ENCODE results near the gene OBSL1.

The OBSL1 gene

DNA sequence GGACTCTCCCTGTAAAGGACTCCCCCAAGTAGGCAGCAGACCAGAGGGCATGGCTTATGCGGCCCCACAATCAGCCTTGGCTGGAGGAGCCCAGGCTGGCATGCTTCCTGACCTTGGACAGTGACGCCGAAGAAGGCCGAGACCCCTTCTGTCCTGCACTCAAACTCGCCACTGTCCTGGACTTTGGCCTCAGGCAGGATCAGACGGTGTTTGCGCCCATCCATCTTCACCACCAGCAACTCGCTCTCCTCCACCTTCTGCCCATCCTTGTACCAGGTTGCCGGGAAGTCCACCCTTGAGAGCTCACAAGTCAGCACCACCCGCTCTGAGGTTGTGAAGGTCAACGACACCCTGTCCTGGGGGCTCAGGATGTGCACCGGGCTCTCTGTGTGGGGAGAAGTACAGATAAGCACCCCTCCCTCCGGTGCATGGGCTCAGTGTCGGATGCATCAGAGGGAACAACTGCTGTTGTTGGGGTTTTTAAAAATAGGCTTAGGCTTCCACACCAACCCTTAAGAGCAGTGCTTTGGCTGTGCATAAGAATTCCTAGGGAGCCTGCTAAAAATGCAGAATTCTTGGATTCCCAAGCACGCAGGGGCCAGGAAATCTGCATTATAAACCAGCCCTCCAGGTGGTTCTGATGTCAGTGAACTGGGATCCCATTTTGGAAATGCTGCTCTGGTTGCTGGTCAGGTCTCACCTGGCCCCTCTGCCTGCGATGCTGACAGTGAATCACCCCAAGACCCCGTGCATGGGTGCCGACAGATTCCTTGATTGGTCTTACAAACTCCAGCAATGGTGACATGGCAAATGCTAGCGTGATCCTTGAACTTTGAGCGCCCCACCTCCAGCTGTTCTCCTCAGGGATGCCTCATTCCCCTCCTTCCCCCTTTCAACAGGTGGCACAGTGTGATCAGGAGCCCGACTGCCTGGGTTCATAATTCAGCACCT, 5.9 kb downstream of the OBSL1 start:
- peak; percentile 34 for DNase-seq (ENCODE audit: low spot score)

DNA sequence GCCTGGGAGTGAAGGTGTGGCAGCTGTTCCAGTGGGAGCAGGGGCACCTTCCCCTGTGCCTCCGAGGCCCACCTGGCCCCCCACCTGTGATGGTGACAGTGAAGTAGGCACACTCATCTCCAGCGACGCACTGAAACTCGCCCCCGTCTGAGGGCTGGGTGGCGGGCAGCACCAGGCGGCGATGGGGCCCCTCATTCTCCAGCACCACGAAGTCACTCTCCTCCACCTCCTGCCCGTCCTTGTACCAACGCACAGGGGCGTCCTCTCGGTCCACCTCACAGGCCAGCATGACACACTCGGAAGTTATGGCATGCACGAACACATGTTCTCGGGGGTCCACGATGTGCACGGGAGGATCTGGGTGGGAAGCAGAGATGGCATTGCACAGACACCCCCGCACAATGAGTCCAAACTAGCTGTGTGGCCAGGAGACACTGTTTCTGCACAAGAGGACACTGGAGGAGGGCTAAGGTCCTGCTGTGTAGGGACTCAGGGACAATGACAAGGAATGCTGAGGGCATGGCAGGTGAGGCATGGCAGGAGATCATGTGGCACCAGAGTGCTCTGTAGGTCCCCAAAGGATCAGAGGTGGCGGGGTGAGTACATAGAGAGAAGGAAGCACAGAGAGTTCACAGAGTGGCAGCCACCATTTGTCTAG, 7.9 kb downstream of the OBSL1 start:
- DNase-seq (ENCODE audit: low spot score): no peak

DNA sequence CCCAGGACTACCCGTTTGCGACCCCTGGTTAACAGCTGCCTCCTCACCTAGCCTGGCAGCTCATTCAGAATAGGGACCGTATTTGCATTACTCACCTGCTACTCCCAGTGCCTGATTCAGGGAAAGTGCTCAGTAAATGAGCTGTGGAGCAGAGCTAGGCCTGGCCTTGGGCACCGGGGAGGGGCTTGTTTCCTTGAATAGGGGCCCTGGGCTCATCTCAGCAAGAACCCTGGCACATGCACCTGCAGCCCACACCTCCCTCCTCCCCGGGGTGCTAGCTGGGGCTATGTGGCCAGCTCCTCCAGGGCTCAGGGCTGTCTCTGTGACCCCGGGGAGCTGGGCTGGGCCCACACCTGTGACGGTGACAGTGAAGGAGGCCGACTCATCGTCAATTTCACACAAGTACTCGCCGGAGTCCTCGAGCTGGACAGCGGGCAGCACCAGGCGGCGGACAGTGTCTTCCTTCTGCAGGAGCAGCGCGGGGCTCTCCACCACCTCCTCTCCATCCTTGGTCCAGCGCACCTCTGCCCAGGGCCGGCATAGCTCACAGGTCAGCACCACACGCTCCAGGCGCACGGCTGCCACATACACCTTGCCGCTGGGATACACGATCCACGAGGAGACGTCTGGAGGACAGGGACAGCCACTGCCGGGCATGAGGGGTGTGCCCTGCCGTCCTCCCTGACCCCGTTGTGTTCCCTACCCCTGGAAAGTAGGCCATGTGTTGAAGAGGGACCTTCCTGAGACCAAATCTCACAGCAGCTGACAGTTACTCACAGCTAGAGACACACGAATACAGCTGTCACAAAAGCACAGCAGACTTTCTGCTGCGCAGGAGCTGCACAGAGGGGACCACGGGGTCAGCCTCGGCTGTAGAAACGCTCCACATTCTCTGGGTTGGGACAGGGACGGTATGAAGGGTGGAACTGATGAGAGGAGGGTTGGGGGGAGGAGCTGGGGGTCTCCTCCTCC, 9.0 kb downstream of the OBSL1 start:
- DNase-seq (ENCODE audit: low spot score): no peak

DNA sequence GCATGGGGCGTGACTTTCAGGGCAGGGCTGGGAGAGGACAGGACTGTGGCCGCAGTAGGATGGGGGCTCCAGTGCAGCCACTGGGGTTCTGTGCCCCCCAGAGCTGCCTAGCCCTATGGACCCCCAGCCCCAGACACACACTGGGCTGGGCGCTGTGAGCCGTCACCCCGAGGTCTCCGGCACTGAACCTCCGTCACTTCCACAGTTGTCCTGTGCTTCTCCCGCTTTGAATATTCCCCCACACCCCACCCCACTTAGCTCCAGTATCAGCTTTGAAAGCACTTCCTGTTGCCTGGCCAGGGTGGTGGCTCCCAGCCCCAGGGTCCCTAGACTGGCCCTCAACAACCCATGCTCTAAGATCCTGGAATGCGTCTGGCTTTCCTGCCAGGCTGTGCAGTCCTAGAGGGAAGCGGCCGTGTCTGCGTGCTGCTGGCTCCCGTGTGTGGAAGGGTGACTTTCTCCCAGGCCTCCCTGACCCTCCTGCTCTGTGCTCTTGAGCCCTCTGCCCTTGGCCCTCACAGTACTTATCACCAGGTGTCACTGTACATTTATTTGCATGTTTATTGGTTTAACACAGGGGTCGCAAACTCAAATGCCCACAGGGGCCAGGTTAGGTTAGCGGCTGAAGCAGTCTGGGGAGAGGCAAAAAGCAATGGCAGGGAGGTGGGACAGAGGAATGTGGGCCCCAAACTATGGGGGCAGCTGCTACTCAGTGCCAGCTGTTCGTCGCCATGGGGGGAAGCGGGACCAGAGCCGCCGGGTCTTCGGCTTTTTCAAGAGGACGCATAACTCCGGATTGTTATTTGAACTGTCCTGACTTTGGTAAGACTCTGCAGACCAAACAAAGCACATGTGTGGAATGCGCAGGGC, 9.9 kb downstream of the OBSL1 start:
- DNase-seq (ENCODE audit: low spot score): no peak

DNA sequence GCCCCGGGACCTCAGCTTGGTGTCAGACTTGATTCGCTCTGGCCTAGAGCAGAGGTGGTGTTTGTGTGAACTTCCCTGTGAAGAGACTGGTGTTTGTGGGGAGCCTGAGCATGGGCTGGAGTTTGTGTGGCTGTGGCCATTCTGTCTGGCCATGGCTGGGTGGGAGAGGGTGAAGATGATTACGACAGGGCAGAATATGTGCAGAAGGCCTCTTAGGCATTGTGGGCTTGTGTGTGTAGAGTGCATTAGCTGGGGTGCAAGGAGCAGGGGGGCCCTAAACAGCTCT, 10.5 kb downstream of the OBSL1 start:
- DNase-seq (ENCODE audit: low spot score): no peak

DNA sequence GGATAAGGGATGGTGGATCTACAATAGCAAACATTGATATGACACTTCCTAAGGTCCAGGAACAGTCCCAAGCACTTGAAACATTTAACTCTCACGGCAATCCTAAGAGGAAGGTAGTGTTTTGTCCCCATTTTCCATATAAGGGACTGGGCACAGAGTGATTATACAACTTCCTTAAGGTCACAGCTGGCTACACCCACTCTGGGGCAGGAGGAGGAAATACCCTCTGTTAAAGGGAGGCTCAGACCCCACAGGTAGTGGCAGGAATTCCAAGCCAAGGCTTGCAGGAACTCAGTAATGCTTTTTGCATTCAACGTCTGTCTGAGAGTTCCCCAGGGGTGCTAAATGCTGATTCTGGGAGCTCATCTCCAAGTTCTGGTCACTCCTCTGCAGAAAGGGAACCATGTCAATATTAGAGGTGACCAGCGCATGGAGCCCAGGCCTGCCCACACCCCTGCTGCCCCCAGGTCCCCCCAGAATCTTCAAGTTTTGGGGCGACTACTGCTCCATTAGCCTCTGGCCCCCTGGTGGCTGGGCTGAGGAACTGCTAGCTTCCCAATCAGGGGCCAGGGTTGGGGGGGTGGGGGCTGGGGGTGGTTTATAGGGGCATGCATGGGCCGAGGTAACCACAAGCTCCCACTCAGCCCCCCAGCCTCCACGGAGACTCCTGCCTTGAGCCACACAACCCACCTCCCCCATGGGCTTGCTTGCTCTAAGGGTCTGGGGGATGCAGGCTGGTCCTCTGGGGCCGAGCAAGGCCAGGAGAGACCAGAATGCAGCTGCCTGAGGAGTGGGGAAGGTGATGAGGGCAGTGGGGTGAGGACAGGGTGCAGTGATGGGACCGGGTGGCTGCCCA, 11.1 kb downstream of the OBSL1 start:
- DNase-seq (ENCODE audit: low spot score): peak; percentile 74

DNA sequence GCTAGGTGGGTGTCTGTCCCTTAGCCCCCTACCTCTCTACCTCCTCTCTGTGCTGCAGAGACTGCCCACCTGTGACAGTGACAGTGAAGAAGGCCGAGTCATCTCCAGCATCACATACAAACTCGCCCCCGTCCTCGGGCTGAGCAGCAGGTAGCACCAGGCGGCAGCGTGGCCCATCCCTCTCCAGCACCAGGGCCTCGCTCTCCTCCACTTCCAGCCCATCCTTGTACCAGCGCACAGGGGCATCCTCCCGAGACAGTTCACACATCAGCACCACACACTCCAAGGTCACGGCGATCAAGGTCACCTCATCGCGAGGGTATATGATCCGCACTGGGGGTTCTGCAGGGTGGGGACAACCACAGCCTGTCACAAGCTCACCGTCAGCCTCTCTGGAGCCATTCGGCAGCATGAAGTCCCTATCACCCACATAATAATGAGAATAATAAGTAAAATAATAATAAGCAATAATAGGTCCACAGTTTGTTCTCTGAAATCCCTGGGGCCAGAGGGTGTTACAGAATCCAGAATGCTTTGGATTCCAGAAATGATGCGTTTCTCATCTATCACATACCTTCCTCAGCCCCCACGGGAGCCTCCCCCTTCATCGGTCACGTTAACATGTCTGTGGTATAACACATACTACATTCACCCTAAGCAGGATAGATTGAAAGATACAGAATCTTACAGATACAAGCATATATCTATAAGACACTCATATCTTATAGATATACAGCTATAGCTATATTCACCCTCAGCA, 12.0 kb downstream of the OBSL1 start:
- DNase-seq (ENCODE audit: low spot score): no peak

DNA sequence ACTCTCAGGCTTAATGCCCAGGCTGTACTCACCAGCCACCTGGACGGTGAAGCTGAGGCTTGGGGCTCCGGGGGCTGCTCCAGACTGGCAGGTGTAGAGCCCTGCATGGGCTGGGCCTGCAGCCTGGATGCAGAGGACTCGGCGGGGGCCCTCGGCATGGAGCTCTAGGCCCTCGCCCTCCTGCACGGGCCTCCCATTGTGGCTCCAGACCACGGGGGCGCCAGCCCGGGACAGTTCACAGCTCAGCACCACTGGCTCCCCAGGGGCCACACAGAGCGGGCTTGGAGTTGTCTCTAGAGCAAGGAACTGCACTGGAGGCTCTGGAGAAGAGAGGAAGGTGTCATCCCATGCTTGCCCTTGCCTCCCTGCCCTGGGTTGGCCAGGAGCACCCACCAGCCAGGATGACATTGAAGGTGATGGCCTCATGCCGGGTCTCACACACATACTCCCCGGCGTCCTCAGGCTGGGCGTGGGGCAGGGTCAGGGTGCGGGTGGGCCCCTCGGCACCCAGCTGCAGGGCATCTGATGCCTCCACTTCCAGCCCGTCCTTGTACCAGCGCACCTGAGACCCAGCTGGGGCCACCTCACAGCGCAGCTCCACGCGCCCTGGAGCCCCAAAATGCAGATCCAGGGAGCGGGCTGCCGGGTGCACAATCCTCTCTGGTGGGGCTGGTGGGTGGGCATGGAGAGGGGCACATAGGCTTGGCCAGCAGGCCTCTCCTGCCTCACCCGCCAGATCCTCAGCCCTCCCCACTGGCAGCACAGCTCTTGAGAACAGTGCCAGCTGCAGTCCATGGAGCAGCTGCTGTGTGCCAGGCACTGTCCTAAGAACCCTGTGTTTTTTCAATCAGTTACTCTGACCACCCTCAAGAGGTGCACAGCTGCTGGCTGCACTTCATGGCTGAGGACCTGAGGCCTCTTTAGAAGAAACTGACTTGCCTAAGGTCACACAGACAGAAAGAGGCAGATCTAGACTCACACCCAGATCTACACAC, 13.3 kb downstream of the OBSL1 start:
- DNase-seq (ENCODE audit: low spot score): no peak

DNA sequence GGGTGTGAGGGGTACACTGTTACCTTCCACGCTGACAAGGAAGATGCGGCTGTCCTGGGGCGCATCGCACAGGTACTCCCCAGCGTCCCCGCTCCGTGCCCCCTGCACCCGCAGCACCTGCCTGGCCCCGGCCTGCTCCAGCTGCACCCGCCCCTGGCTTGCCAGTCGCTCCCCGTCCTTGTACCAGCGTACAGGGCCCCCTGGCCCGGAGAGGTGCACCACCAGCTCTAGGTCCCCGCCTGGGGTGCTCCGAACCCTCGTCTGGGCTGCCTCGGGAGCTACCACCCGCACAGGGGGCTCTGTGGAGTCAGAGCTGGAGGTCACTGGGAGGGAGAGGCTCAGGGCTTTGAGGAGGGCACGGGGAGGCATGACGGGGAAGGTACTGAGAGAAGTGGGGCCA, 14.0 kb downstream of the OBSL1 start:
- no peak for DNase-seq (ENCODE audit: low spot score)

DNA sequence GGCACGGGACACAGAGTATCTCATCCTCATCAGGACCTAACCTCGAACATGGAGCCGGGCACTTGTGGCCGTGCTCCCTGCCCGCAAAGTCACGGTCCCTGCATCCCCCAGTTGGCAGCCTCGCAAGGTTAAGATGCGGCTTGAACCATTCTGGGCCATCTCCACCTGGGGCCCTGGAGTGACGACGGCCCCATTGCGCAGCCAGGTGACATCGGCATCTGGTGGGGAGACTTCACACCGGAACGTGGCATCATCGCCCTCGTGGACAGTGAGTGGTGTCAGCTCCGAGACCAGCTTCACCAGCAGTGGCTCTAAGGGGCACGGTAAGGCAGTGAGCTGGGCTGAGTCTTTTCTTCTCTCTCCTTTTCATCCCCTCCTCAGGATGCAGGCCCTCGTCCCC, 14.9 kb downstream of the OBSL1 start:
- no peak for DNase-seq (ENCODE audit: low spot score)

DNA sequence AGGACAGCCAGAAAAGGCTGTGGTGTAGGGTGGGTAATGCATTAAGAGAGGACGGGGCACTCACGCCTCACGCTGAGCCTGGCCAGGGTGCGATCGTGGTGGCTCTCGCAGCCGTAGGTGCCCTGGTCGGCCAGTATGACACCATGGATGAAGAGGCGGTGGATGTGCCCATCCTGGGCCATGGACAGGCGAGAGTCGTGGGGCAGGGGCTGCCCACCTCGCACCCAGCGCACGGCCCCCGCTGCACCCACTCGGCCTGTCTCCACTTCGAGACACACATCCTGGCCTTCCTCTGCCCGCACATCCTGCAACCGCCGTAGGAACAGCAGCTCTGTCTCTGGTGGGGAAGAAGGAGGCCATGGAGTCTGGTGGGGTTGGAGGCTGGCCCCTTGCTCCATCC, 15.4 kb downstream of the OBSL1 start:
- DNase-seq (ENCODE audit: low spot score): no peak

DNA sequence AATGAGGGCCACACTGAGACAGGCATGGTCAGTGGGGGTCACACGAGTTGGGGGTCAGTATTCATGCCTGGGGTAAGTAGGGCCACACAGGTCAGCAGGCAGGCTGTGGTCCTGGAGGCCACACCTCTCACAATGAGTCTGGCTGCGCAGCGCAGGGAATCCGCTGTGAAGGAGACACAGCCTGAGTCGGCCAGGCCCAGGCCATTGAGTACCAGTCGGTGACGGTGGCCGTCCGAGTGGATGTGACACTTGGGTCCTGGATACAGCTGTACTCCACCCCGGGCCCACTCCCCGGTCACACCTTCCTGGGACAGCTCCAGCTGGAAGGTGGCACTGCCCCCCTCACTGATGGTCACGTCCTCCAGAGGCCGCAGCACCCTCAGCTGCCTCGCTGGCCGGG, 17.0 kb downstream of the OBSL1 start:
- DNase-seq (ENCODE audit: low spot score): no peak

DNA sequence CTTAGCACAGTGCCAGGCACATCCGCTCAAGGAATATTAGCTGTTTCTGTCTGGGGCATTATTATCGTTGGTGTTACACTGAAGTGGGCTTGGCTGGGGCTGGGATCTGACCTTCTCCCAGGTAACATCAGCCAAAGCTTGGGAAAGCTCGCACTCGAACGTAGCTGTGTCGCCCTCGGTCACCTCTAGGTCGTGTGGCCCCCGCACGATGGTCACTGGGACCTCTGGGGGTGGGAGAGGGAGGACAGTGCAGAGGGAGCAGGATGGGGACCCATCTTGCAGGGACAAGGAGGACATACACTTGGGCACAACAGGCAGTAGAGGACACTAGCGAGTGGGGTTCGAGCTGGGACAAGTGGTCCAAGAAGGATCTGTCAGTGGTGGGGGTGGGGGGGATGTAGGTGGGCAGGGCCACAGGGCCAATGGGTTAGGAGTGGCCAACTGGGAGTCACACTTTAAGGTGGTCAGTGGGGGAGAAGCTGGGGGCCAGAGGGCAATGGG, 17.8 kb downstream of the OBSL1 start:
- DNase-seq (ENCODE audit: low spot score): no peak

DNA sequence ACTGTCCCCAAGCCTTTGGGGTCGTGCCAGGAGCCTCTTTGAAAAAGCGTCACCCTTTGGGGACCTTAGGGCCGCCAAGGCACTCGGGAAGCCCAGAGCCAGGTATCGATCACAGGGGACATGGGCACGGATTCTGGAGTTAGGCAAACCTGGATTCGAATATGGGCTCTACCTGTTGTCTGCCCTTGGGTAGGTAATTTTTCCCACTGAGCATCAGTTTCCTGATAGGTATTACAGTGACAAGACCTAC, 18.2 kb downstream of the OBSL1 start:
- DNase-seq (ENCODE audit: low spot score): no peak

DNA sequence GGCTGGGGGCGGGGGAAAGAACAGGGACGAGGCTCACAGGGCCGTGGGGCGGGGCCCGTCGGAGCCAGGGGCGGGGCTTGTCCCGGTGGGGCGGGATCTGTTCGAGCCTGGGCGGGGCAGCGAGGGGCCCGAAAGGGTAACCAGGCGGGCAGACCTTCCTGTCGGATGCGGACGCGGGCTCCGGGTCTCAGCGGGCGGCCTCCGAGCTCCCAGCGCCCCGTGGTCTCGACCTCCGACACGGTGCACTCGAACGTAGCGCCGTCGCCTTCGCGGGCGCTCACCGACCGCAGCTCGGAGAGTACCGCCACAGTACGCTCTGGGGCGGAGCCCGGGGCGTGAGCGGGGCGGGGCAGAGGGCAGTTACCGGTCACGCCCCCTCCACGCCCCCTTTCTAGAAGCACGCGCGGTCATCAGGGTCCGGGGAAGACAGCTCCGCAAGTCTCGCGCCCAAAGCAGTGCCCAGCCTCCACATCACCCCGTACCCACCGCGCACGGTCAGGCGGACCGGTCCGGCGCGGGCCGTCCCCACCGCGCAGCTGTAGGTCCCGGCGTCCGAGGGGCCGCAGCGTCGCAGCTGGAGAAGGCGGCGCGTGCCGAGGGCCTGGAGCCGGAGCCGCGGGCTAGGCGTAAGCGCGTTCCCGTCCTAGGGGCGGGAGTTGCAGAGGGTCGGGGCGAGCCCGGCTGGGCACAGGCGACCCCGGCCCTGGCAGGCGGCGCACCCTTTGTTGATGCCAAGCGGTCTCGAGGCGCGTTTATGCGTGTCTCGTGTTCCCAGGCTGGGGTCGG, 18.8 kb downstream of the OBSL1 start:
- DNase-seq (ENCODE audit: low spot score): peak; percentile 92

DNA sequence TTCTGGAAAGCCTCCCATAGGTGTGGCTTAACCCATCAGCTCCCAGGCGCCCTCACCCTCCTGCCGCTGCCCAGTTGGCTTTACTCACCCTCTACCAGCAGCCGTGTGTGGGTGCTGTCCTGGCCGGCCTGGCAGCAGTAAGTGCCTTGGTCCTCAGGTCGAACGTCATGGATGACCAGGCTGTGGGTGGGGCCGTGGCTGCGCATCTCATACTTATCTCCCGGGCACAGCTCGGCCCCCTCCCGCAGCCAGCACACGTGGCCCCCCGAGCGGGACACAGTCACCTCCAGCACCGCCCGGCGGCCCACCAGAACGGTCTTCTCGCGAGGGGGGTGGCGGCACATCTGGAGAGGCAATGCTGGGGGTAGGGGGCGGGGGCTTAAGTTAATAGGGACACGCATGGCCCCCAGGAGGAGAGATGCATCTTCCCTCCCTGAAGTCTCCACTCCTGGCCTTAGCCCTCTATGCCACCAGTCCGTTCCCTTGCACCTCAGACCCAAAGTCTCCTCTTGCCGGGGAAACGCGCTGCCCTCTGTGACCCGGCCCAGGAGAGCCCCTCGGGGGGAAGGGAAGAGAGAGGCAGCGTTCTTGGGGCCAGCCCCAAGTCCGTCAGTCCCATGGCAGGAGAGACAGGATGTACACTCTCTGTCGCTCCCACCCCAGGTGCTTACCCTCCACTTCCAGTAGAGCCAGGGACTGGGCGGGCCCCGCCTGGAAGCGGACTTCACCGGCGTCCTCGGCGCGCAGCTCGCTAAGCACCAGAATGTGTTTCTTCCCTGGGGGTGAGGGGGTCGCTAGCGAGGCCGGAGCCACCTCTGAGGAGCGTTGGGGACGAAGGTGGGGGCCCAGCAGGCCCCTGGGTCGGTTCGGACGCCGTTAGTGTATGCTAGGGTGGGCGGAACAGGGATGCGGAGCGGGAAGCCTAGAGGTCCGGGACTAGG, 19.6 kb downstream of the OBSL1 start:
- peak; percentile 52 for DNase-seq (ENCODE audit: low spot score)

DNA sequence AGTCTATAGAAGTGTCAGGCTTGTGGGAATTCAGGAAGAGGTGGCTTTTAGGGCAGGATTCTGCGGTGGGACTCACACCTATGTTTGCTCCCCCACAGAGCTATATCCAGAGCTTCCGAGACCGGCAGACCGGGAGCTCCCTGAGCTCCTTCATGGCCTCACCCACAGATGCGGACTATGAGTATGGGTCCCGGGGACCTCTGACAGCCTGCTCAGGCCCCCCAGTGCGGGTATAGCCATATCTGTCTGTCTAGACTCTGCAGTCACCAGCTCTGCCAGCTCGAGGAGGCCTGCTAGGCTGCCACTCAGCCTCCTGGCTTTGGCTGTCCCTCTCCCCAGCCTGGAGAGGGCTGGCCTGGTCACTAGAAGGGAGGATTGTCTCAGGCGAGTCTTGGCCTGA, 21.7 kb downstream of the OBSL1 start:
- no peak for DNase-seq (ENCODE audit: low spot score)

Measured in iPS-NIHi11 (cell line).